Fibroblast of skin of right quadriceps (primary cell): Measurements from ENCODE around the gene LINC01488.
A peak's percentile ranks its signal among the peaks of the same experiment; 100 is the strongest.

Experiments
- DNase-seq: peaks from one replicate; pipeline ENCODE4 v3.0.0-alpha.2; 2013

The LINC01488 gene

GRCh38 chr11:69446108-69446507 is 35.4 kb upstream of the LINC01488 start:
- DNase-seq, result no peak

GRCh38 chr11:69447786-69448185 is 33.7 kb upstream of the LINC01488 start:
- no peak for DNase-seq

- DNase-seq, result no peak
Measured at GRCh38 chr11:69448471-69449284, 32.8 kb upstream of the LINC01488 start.

- DNase-seq, result no peak
Measured at GRCh38 chr11:69449320-69450063, 32.0 kb upstream of the LINC01488 start.

GRCh38 chr11:69450064-69450856 is 31.2 kb upstream of the LINC01488 start:
- DNase-seq, result no peak

- DNase-seq, result no peak
Measured at GRCh38 chr11:69450857-69451220, 30.6 kb upstream of the LINC01488 start.

- no peak for DNase-seq
Measured at GRCh38 chr11:69451289-69451688, 30.2 kb upstream of the LINC01488 start.

GRCh38 chr11:69452206-69452987 is 29.1 kb upstream of the LINC01488 start:
- DNase-seq, result no peak

GRCh38 chr11:69453151-69453550 is 28.3 kb upstream of the LINC01488 start:
- no peak for DNase-seq

- DNase-seq, result no peak
Measured at GRCh38 chr11:69454018-69454417, 27.4 kb upstream of the LINC01488 start.

GRCh38 chr11:69455969-69456368 is 25.5 kb upstream of the LINC01488 start:
- DNase-seq, result no peak

- no peak for DNase-seq
Measured at GRCh38 chr11:69456712-69457111, 24.8 kb upstream of the LINC01488 start.

- no peak for DNase-seq
Measured at GRCh38 chr11:69459848-69460539, 21.5 kb upstream of the LINC01488 start.

GRCh38 chr11:69460540-69461257 is 20.8 kb upstream of the LINC01488 start:
- DNase-seq, result peak; percentile 74

GRCh38 chr11:69461272-69461962 is 20.0 kb upstream of the LINC01488 start:
- no peak for DNase-seq

GRCh38 chr11:69462106-69462951 is 19.1 kb upstream of the LINC01488 start:
- peak; percentile 13 for DNase-seq

GRCh38 chr11:69463181-69463994 is 18.1 kb upstream of the LINC01488 start:
- peak; percentile 71 for DNase-seq
